NCI-H82 (cell line): ENCODE results near the gene SLC25A26.

Experiments used
- DNase-seq: peaks from one replicate; lab custom pipeline; 2025; lab: John Stamatoyannopoulos, UW

The SLC25A26 gene

GRCh38 chr3:66326340-66326739, 105.5 kb downstream of the SLC25A26 start:
- no peak for DNase-seq

DNA sequence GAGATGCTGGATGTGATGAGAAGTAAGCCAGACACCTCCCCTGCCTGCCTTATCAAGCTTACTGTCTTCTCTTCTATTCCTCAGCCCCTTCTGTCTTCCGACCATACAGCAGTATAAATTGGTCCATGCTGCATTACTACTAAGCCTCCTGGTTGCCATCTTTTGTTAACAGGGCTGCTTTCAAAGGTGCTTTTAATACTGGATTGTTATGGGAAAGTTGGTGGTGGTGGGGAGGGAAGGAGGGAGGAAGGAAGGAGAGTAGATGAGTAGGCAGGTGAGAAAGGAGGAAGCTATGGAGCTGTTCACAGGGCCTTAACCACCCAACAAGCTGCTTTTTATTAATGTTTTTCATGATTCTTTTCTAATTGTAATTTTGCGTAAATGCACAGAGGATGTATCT, 114.9 kb downstream of the SLC25A26 start:
- no peak for DNase-seq

DNA sequence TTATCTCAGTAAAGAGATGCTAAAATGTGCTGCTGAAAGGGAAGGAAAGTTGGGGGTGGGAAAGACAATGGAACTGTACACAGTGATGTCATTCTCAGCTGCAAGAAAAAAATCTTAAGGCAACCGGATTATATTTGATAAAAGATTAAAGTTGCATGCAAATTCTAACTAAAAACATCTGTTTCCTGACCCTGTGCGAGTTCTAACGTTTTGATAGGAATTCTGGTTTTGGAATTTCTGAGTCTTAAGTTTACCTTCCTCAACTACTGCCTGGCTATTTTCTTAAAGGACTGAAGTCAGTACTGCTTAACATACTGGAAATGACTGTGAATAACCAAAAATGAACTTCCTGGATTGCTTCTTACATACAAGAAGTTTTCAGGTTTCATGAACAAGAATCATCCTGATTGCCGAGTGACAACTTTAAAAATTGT, 115.5 kb downstream of the SLC25A26 start:
- no peak for DNase-seq

DNA sequence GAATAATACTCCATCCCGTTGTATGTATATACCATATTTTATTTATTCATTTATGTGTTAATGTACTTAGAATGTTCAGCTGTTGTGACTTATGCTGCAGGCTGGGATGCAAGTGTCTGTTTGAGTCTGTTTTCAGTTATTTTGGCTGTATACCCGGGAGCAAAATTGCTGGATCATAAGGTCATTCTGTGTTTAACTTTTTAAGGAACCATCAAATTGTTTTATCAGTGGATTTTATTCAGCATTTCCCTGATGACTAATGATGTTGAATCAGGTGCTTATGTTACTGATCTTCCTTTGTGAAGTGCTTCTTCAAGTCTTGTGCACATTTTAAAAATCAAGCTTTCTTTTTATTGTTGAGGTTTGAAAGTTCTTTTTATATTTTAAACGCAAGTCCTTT, 118.1 kb downstream of the SLC25A26 start:
- no peak for DNase-seq

DNA sequence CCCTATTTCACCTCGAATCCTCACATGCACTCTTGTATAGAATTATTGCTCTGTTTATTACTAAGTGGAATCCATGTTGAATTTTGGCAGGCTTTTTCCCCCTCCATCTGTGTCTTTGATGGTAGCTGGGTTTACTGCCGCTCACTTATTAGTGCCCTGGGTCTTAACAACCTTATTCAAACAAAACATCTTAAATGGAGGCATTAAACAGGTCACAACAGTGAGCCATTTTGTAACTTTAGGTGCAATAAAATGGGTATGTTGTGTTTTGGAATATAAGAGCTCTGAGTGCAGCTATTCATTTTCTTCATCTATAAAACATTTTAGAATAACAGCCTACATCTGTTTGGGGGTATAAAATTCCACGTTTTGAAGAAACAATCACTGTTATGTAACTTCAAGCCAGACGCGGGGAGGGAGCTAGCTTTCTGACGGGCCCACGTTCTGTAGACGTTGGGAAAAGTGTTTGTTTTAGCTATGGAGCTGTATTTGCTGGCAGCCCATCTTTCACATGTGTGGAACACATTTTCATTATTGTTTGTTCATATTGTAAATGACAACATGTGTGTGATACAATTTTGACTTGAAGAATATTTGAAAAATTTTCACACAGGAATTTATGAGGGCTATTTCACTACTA, 122.0 kb downstream of the SLC25A26 start:
- DNase-seq, result no peak

- no peak for DNase-seq
Measured at GRCh38 chr3:66344391-66344811, 123.6 kb downstream of the SLC25A26 start.

DNA sequence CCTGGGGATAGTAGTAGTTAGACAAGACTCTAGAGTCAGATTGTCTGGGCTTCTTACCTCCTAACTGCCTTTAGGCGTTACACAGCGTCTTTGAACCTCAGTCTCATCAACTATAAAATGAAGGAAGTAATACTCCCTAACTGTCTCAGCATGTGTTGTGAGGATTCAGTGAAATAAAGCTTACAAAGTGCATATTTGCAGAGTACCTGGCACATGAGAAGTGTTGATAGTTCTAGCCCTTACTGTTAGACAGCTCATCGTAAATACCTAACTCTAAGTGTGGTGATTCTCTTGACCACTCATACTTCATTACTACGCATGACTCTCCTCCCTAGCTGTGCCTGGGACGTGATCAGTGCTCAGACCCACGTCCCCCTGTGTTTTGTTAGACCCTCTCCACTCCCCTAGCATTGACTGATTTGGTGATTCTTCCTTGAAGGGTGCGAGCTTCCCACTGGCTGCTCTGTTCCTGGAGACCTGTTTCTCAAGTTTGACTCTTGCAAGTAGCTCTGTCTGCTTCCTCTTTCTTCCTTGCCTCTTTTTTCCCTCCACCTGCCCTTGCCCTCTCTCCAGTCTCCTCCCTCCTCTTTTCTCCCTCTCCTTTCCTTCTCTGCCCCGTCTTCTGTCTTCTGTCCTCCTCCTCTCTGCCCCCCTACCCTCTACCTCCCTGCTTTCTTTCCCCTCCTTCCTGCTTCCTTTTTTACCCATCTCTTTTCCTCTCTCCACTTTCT, 124.2 kb downstream of the SLC25A26 start:
- no peak for DNase-seq

- DNase-seq, result no peak
Measured at GRCh38 chr3:66348704-66349103, 127.9 kb downstream of the SLC25A26 start.

DNA sequence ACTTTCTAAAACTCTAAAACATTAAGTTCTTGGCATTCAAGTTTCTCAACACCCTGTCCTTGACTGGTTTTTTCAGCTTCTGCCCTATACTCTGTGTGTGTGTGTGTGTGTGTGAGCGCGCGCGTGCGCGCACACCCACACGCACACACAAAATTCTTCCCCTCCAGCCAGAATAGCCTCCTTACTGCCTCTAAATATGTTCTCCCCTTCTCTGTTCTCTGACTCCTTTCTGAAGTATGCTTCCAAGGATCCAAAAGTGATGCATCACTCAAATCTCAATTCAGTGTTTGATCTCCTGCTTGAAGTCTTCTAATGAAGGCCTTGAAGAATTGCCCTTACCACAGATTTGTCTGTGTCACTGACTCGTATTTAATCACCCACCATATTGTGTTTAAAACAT, 129.8 kb downstream of the SLC25A26 start:
- no peak for DNase-seq

GRCh38 chr3:66353039-66353438, 132.2 kb downstream of the SLC25A26 start:
- DNase-seq, result no peak

- no peak for DNase-seq
Measured at GRCh38 chr3:66353530-66353929, 132.7 kb downstream of the SLC25A26 start.

DNA sequence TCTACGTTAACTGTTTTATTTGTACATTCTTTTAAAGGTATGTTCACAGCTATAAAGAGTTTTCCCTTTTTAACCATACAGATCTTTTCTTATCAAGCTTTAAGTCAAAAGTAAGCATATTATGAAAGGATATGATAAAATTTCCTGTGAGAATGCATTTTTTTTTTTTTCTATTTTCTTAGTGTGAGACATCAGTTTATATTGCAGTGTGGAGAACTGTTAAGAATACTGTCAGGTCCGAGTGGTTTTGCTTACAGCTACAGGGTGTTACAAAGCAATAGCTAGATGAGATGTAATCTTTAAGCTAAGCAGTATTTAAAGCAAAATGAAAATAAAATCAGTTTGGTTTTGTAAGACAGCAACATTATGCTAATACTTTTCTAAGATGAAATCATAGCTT, 133.2 kb downstream of the SLC25A26 start:
- no peak for DNase-seq

- DNase-seq, result no peak
Measured at GRCh38 chr3:66355394-66355793, 134.6 kb downstream of the SLC25A26 start.

GRCh38 chr3:66355997-66356396, 135.2 kb downstream of the SLC25A26 start:
- no peak for DNase-seq

DNA sequence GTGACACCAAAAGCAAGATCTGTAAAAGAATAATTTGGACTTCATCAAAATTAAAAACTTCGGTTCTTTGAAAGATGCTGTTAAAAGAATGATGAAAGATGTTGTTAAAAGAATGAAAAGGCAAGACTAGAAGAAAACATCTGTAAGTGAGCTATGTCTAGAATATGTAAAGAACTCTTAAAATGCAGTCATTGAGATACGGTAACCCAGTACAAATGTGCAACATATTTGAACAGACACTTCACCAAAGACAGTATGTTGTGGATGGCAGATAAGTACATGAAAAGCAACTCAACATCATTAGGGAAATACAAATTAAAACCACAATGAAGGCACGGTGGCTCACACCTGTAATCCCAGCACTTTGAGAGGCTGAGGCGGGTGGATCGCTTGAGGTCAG, 140.6 kb downstream of the SLC25A26 start:
- DNase-seq, result no peak

DNA sequence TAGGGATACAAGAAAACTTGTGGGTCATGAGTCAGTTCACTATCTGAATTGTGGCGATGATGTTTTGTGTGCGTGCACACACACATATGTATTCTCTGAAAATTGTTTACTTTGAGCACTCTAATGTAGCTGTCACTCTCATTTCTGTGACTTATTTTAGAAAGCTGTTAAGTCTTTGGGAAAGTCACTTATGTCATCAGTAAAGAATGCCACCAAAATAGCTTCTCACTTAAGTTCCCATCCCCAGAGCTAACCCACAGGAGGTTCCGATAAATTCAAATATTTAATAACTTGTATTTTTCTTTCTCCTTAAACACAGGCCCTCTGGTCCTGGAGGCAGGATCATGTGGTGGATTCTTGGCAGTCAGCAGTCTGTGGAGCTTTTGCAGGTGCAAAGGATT, 141.7 kb downstream of the SLC25A26 start:
- DNase-seq, result no peak

GRCh38 chr3:66363148-66363547, 142.3 kb downstream of the SLC25A26 start:
- peak; percentile 77 for DNase-seq

DNA sequence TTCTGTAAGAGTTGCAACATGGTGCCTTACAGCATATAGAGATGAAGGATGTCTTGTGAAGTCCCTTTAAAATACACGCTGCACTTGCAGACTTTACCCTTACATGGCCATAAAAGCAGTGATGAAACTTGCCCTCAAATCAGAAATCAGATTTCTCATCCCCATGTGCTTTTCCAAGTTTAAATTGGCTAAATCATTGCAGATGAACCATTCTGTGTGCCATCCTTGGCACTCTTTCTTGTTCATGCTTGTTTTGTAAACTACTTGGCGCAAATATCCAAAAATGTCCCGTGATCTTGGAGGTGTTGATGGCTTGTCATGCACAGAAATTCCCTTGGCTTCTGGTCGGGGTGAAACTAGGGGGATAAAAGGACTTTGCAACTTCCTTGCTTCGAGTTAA, 144.3 kb downstream of the SLC25A26 start:
- DNase-seq, result no peak

DNA sequence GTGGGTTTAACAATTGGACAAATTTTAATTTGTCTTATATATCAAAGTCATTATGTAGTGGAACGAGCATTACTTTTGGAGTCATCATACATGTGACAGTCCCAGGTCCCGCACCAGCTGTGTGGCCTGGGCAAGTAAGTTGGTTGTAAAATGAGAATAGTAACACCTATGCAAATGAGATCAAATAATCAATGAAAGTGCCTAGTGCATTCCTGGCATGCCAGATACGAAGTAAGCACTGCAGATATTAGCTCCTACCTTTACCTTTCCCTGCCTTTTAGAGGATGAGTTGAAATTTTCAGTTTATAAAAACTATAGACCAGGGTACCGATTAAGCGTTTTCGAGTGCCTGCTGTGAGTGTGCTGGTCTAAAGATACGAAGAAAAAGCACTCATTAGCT, 145.9 kb downstream of the SLC25A26 start:
- no peak for DNase-seq

- peak; percentile 38 for DNase-seq
Measured at GRCh38 chr3:66367979-66368378, 147.2 kb downstream of the SLC25A26 start.

- DNase-seq, result no peak
Measured at GRCh38 chr3:66370179-66370578, 149.4 kb downstream of the SLC25A26 start.

- DNase-seq, result no peak
Measured at GRCh38 chr3:66371432-66371831, 150.6 kb downstream of the SLC25A26 start.

DNA sequence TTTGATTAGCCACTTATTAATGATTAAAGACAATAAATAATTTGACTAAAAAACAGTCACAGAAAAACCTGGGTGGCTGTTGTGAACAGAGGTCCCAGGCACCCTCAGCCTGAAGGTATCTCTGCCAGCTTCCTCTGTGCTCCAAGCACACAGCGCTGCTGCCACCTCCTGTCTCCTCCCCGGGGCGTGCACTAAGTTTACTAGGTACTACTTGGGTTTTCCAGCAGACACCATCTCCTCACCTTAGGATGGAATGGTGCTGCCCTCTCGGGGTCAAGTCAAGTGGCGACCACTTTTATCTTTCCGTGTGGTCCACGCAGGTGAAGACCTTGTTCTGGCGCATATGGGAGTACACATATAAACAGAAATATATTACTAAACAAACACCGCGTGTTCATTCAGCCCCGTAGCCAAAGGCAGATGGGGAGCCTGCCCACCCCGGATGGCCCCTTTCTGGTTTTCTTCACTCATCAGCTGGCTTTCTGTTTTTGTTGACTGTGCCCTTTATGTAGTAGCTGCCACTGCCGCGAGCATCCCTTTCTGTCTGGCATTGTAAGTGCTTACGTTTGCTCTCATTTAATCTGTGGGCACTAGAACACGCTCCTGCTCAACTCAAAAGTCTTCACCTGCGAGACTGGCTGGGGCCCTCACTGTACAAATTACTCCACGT, 152.0 kb downstream of the SLC25A26 start:
- DNase-seq, result peak; percentile 38
